Choroid plexus epithelial cell (primary cell): Measurements from ENCODE around the gene COG6.
A peak's percentile ranks its signal among the peaks of the same experiment; 100 is the strongest.

Experiments
- DNase-seq: peaks from one replicate; pipeline ENCODE4 v3.0.0-alpha.2; 2010; ENCODE audit warnings: low read depth
- H3K4me3 ChIP-seq: 2 replicates; pipeline ENCODE4 v1.5.1; 2011; ENCODE audit warnings: low read depth, mild to moderate bottlenecking, control low read depth, low read length, moderate library complexity
- CTCF ChIP-seq: conservative IDR thresholded peaks from 2 replicates; pipeline ENCODE4 v1.5.1; 2011; ENCODE audit warnings: low read depth, mild to moderate bottlenecking, control low read depth, inconsistent platforms, low read length, moderate library complexity

Gene COG6

DNA sequence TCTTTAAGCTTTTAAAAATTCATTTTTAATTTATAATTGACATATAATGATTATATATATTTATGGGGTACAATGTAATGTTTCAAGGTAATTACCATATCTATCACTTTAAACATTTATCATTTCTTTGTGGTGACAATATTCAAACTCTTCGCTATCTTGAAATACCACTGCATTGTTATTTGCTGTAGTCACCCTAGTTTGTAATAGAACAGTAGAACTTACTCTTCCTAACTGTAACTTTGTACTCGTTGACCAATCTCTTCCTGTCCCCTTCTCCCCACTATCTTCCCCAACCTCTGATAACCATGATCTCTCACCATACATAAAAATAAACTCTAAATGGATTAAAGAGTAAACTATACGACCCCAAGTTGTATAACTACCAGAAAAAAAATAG lies 20.4 kb downstream of the COG6 start:
- no peak overlapping the region for H3K4me3 ChIP-seq
- DNase-seq: peak; percentile 17
- TF ChIP-seq CTCF: no peak

- peak; percentile 78 for DNase-seq
- peak; percentile 43 for TF ChIP-seq CTCF
- no peak overlapping the region for H3K4me3 ChIP-seq
These were observed 20.9 kb downstream of the COG6 start for GRCh38 chr13:39676315-39676876.

GRCh38 chr13:39682310-39682709 lies 26.8 kb downstream of the COG6 start:
- no peak for TF ChIP-seq CTCF
- no peak overlapping the region for H3K4me3 ChIP-seq

GRCh38 chr13:39682788-39683187 lies 27.3 kb downstream of the COG6 start:
- H3K4me3 ChIP-seq: no peak overlapping the region
- no peak for TF ChIP-seq CTCF
- no peak for DNase-seq

More at GRCh38 chr13:39682310-39682709, 26.8 kb downstream of the COG6 start:
- no peak for DNase-seq

DNA sequence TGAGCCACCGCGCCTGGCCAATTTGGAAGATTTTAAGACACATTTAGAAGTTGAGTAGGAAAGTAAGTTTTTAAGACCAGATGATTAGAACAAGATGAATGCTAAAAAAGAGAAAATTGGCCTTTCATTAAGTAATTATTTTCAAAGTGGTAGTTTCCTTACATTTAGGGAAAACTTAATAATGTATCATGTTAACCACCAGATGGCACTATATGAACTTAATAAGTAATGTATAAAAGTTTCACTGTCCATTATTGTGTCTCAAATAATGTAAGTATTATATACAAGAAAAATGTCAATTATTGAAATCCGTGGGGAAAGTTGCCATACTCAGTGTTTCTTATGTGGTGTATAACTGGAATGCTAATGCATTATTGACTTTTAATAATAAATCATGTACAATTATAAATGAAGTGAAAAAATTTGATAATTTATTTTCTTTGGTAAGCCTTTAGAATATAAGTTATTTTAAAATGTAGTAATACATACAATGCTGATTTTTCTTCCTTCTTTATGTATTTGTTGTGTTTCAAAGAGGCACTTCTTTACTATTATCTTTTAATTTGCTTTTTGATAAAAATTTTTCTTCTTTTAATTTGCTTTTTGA lies 29.2 kb downstream of the COG6 start:
- no peak overlapping the region for H3K4me3 ChIP-seq
- DNase-seq: peak; percentile 72
- TF ChIP-seq CTCF: peak; percentile 26

- no peak for DNase-seq
- H3K4me3 ChIP-seq: no peak overlapping the region
- no peak for TF ChIP-seq CTCF
These were observed 30.2 kb downstream of the COG6 start for GRCh38 chr13:39685652-39686051.

DNA sequence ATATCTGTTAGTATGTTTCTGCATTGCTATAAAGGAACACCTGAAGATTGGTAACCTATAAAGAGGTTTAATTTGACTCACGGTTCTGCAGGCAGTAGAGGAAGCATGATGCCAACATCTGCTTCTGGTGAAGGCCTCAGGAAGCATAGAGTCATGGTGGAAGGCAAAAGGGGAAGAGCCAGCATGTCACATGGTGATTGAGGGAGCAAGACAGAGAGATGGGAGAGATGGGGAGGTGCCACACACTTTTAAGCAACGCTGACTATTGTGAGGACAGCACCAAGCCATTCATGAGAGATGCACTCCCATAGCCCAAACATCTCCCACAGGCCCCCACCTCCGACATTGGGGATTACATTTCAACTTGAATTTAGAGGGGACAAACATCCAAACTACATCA lies 32.8 kb downstream of the COG6 start:
- no peak for TF ChIP-seq CTCF
- H3K4me3 ChIP-seq: no peak overlapping the region
- DNase-seq: no peak
